ENCODE data around the gene FETUB.

DNA sequence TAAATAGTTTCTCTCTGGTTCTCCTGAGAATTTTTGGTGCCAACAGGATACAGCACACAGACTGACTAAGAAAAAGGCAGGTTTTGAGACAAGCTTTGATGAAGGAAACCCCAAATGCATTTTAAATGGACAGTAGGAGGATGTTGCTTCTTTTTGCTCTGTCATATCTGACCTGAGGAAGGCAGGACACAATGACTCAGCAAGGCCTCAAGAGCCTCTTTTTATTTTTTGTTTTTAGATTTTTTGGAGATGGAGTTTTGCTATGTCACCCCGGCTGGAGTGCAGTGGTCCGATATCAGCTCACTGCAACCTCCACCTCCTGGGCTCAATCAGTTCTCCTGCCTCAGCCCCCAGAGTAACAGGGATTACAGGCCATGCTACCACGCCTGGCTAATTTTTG is 60.1 kb downstream of the FETUB start:
- TF ChIP-seq, protein P1, sequence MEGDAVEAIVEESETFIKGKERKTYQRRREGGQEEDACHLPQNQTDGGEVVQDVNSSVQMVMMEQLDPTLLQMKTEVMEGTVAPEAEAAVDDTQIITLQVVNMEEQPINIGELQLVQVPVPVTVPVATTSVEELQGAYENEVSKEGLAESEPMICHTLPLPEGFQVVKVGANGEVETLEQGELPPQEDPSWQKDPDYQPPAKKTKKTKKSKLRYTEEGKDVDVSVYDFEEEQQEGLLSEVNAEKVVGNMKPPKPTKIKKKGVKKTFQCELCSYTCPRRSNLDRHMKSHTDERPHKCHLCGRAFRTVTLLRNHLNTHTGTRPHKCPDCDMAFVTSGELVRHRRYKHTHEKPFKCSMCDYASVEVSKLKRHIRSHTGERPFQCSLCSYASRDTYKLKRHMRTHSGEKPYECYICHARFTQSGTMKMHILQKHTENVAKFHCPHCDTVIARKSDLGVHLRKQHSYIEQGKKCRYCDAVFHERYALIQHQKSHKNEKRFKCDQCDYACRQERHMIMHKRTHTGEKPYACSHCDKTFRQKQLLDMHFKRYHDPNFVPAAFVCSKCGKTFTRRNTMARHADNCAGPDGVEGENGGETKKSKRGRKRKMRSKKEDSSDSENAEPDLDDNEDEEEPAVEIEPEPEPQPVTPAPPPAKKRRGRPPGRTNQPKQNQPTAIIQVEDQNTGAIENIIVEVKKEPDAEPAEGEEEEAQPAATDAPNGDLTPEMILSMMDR (optimal IDR thresholded peaks at IDR 0.05 in 1 of 3, IDR thresholded peaks at IDR 0.05 in 1 of 3, conservative IDR thresholded peaks at IDR 0.05 in 1 of 3; ENCODE audit: extremely low read depth in 1 of 3, insufficient read depth in 2 of 3, low read length in 3 of 3) = no peak
- TF ChIP-seq EZH2 (IDR thresholded peaks at IDR 0.05; ENCODE audit: low read length) = no peak

Measured in keratinocyte (primary cell).